NCI-H1417 (cell line): ENCODE data around the gene MAD2L2.

Experiments used
- DNase-seq, 3 experiments: peaks; one replicate each; lab custom pipeline; 2025; lab: John Stamatoyannopoulos, UW

MAD2L2 gene

DNA sequence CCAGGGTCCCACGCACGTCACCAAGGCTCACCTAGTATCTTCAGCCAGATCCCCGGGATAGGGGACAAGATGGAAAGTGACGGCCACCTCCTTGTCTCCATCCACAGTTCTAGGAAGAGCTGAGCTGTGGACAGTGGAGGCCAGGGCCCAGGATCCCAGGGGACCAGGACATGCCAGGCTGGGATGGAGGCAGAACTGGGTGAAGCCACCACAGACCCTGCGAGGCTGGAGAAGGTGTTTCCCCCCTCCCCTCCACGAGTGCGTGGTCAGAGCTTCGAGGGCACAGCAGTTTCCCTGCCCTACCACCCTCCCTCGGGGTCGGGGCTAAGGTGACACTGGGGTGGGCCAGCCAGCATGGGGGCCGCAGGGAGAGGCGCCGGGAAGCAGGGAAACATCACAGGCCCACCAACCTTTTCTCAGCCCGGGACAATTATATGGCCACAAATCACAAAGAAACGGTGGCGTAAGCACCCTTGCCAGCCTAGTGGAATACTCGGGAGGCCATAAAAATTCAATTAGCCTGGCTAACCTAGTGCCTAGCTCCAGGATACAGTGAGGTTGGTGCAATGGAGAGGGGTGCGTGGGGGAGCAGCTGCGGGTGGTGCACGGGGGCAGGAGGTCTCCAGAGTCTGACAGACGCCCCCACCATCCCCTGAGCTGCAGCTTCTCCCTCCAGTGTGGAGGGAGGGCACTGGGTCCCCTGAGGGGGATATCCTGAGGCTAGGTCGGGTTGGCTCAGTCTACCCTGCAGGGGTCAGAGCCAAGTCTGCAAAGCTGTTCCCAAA, 23.9 kb upstream of the MAD2L2 start:
- no peak for DNase-seq

GRCh38 chr1:11704194-11704529, 23.2 kb upstream of the MAD2L2 start:
- DNase-seq: no peak

GRCh38 chr1:11703357-11704193, 22.6 kb upstream of the MAD2L2 start:
- no peak for DNase-seq

GRCh38 chr1:11701981-11702803, 21.2 kb upstream of the MAD2L2 start:
- no peak for DNase-seq

DNA sequence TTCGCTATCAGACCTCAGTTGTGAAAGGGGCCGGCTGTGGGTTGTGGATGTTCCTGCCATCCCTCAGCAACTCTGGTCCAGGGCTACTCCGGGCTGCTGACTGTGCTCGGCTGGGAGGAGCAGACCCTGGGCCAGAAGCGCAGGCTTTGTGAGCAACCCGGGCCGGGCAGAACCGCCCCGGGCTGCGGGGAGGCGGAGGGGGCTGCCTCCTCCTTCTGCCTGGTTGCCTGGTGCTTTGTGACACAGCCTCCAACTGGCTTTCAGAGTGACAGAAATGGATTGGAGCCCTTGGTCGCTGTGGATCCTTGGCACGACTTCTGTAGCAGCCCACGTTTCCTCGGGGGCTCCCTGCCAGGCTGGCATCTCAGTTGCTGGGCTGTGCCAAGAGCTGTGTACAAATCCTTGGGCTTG, 20.6 kb upstream of the MAD2L2 start:
- no peak for DNase-seq

- no peak for DNase-seq
These were observed 19.9 kb upstream of the MAD2L2 start for GRCh38 chr1:11700601-11701467.

DNA sequence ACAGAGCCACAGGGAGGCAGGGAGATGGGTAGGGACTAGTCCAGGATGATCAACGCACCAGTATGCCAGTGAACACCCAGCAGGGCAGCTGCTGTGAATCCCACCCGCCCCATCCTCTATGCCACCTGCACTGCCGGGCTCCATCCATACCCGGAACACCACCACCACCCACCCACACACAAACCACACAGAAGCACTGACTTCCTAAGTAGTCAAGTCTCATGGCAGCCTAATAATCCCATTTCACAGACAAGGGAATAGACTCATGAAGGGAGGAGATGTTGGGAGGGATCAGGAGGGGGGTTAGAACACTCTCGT, 16.9 kb upstream of the MAD2L2 start:
- DNase-seq: no peak

DNA sequence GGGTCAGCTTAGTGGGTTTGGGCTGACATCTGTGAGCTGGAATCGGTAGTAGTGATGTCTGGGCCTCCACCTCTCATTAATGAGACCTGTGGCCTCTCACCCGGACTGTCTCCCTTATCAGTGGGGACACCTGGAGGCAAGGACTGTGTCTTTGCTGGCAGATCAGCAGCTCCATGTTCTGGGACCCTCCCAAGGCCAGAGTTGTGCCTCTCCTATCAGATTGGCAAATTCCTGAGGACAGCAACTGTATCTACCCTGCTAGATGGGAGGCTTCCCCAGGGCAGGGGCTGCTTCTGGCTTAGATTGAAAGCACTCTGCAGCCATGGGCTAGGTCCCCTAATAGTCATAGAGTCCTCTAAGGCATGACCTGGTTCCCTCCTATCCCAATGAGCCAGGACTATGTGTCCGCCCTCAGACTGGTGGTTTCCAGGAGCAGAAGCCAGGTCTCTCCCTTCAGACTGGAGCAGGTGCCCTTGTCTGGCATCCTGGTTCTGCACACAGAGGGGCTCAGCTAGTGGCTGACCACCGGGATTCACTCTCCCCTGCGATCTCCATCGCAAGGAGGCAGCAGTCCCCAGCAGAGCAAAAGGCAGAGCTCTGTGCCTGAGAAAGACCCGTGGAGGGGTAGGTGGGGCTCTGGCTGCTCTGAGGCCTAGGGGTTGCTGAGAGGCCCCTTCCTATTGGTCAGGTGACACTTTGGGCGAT, 16.4 kb upstream of the MAD2L2 start:
- no peak for DNase-seq

DNA sequence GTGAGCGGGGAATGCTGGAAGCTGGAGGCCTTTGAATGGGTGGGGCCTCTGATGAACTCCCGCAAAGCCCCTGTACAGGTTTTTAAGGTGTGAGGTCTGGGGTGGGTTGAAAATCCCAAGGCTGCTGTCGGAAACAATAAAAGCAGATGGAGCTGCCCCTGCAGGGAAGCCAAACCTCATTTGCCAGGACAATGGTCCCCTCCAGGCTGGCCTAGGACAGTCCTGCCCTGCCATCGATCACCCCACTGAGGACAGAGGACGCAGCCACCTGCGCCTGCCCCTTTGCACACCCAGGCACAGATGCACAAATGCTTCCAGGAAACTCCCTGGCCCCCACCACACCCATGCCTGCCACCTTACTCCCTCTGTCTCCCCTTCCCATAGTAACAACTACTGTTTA, 14.9 kb upstream of the MAD2L2 start:
- DNase-seq: no peak

- no peak for DNase-seq
These were observed 13.0 kb upstream of the MAD2L2 start for GRCh38 chr1:11693917-11694316.

GRCh38 chr1:11693024-11693590, 12.2 kb upstream of the MAD2L2 start:
- peak in 1 of 3 experiments; percentile 14 for DNase-seq

DNA sequence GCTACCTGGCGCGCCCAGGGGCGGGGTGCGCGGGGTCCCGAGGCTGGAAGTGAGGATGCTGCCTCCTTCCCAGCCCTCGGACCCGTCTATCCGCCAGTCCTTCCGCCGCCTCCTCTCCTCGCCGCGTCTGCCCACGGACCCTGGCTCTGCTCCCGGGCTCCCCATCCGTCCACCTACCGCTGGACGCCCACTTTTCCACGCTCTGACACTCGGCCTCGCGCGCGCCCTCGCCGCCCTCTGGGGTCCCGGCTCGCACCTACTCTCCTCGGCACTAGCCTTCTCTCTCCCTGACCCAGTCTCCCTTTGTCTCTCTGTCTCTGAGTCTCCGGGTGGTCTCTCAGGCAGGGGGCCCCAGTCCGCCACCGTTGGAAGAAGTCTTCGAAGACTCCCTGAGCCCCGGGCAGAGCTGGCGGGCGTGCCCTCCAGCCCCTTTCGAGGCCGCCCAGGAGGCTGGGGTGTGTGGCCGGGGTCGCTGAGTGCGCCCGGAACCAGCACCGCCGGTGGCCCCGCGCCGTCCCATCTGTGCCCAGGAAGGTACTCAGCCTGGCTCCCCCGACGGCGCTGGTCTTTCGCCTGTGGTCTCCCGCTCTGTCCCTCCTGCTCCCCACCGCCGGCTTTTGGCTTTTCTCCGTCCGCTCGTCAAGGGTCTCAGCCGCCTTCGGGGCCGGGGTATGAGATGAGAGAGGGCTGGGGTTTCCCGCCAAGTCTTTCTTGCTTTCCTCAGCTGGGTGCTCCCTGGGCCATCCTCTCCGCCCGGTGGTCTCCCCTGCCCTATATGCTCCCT, 11.2 kb upstream of the MAD2L2 start:
- DNase-seq: peak in 1 of 3 experiments; percentile 28

GRCh38 chr1:11691302-11691914, 10.5 kb upstream of the MAD2L2 start, which contains the start of gene DRAXIN:
DRAXIN (plus strand) TSS chr1:11691710; CDS start chr1:11706259, 14,549 bp downstream.
- DNase-seq: peak; percentile 55 to 81 (median 79)

- DNase-seq: peak; percentile 59 to 89 (median 86)
These were observed 9.7 kb upstream of the MAD2L2 start for GRCh38 chr1:11690397-11691301.

DNA sequence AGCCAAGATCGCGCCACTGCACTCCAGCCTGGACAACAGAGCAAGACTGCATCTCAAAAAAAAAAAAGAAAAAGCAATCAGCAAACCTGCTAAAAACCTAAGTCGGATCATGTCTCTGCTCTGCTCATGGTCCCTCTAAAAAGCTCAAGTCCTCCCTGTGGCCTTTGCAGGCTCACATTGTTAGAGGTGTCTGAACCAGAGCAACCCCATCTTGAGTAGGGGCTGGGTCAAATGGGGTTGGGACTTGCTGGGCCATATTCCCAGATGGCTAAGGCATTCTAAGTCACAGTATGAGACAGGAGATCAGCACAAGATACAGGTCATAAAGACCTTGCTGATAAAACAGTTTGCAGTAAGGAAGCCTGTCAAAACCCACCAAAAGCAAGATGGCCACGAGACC, 7.6 kb upstream of the MAD2L2 start:
- DNase-seq: no peak

GRCh38 chr1:11685210-11685752, 4.3 kb upstream of the MAD2L2 start:
- DNase-seq: no peak

GRCh38 chr1:11684070-11684469, 3.1 kb upstream of the MAD2L2 start:
- DNase-seq: no peak

GRCh38 chr1:11682799-11683198, 1.9 kb upstream of the MAD2L2 start:
- DNase-seq: no peak
